A549 (cell line): ENCODE measurements around the gene UGT1A10. TPM values are rescaled to one million over a fixed set of nuclear protein-coding genes. Genes with fewer than 3 reads are reported as not detected.

Experiments
- ATAC-seq, 2 experiments: fragments of 200-7000 bp in 1 of 2; fragments of >200 bp in 1 of 2; cut with Nextera tagmentation in 1 of 2; cut with Tn5 transposase in 1 of 2; 3 replicates each; pipeline versions ENCODE4 v1.8.0 to v1.9.1; 2018 to 2020; ENCODE audit warnings: mild to moderate bottlenecking in 1 of 2, moderate library complexity in 1 of 2
- CTCF ChIA-PET: fragments of 300-600 bp; sonication (Branson Sonifier 250); formaldehyde crosslinking; extraction: SDS; loops from one replicate; lab custom pipeline; 2021; ENCODE audit warnings: antibody characterized with exemption, inconsistent platforms; lab: Yijun Ruan, JAX
- POLR2A ChIA-PET: fragments of 350-600 bp; formaldehyde crosslinking; extraction: SDS; loops from one replicate; lab custom pipeline; 2021; ENCODE audit warnings: antibody characterized with exemption, inconsistent platforms; lab: Yijun Ruan, JAX
- DNase-seq, 2 experiments: peaks; one replicate each; pipeline versions ENCODE4 v3.0.0 to v3.0.0-alpha.2; 2011 to 2016; ENCODE audit warnings: low read depth in 1 of 2, low spot score in 1 of 2
- FAIRE-seq: peaks from 2 replicates; lab custom pipeline; 2011; peaks lifted over from hg19 to GRCh38; lab: Jason Lieb, UNC
- H3K27ac ChIP-seq, 2 experiments: fragments of >200 bp; sonication (Bioruptor Twin); formaldehyde crosslinking; 3 replicates each; pipeline ENCODE4 v1.5.1; 2016 to 2017
- H3K4me1 ChIP-seq: fragments of >200 bp; sonication (Bioruptor Twin); formaldehyde crosslinking; 3 replicates; pipeline ENCODE4 v1.6.1; 2016
- H3K4me2 ChIP-seq: fragments of >200 bp; sonication (Bioruptor Twin); formaldehyde crosslinking; 3 replicates; pipeline ENCODE4 v1.6.1; 2016
- H3K4me3 ChIP-seq: fragments of >200 bp; sonication (Bioruptor Twin); formaldehyde crosslinking; 3 replicates; pipeline ENCODE4 v1.5.1; 2016
- H3K9me3 ChIP-seq: fragments of >200 bp; sonication (Bioruptor Twin); formaldehyde crosslinking; 3 replicates; pipeline ENCODE4 v1.6.1; 2016
- CBX2 ChIP-seq: fragments of 200-600 bp; sonication (generic); IDR thresholded peaks from 2 replicates; pipeline ENCODE4 v1.6.1; 2016; ENCODE audit warnings: low read depth, mild to moderate bottlenecking, borderline replicate concordance
- CHD2 ChIP-seq: fragments of 150-350 bp; IDR thresholded peaks from 2 replicates; pipeline ENCODE4 v1.6.1; 2014; ENCODE audit warnings: low read length; ENCODE audit not compliant: partially characterized antibody
- CHD4 ChIP-seq: fragments of 200-600 bp; sonication (generic); IDR thresholded peaks from 2 replicates; pipeline ENCODE4 v1.6.1; 2016; ENCODE audit warnings: antibody characterized with exemption, mild to moderate bottlenecking, borderline replicate concordance
- EHMT2 ChIP-seq: fragments of 200-600 bp; sonication (generic); IDR thresholded peaks from 2 replicates; pipeline ENCODE4 v1.6.1; 2016; ENCODE audit warnings: antibody characterized with exemption, low read depth, mild to moderate bottlenecking, moderate library complexity
- EP300 ChIP-seq, 2 experiments: fragments of >200 bp; sonication (Bioruptor Twin); formaldehyde crosslinking; IDR thresholded peaks; 2 replicates in 1 of 2; 3 replicates in 1 of 2; pipeline ENCODE4 v1.6.1; 2016 to 2017
- FOSL2 ChIP-seq, 2 experiments: fragments of 450-650 bp in 1 of 2; fragments of >200 bp in 1 of 2; sonication (Bioruptor Twin) in 1 of 2; formaldehyde crosslinking; IDR thresholded peaks; 2 replicates each; pipeline versions ENCODE4 v1.5.0 to v1.6.1; 2016 to 2020; ENCODE audit warnings: mild to moderate bottlenecking in 1 of 2, moderate library complexity in 1 of 2
- FOXS1 ChIP-seq: fragments of 250-450 bp; sonication (Bioruptor Pico); IDR thresholded peaks from 2 replicates; pipeline ENCODE4 v1.5.0; 2020; ENCODE audit warnings: mild to moderate bottlenecking, moderate library complexity
- HDAC2 ChIP-seq: fragments of 200-600 bp; sonication (generic); IDR thresholded peaks from 2 replicates; pipeline ENCODE4 v1.6.1; 2016
- HOXB13 ChIP-seq: fragments of 250-450 bp; sonication (Bioruptor Pico); IDR thresholded peaks from 2 replicates; pipeline ENCODE4 v1.5.0; 2020; ENCODE audit warnings: low read depth, mild to moderate bottlenecking, moderate library complexity
- HOXB5 ChIP-seq: fragments of 250-450 bp; sonication (Bioruptor Pico); IDR thresholded peaks from 2 replicates; pipeline ENCODE4 v1.5.0; 2020; ENCODE audit warnings: mild to moderate bottlenecking, moderate library complexity
- NPAS2 ChIP-seq: fragments of 250-450 bp; sonication (Bioruptor Pico); IDR thresholded peaks from 2 replicates; pipeline ENCODE4 v1.8.0; 2022; ENCODE audit warnings: mild to moderate bottlenecking, moderate library complexity, borderline replicate concordance
- POLR2AphosphoS2 ChIP-seq: conservative IDR thresholded peaks from 2 replicates; pipeline ENCODE4 v1.6.1; 2012; ENCODE audit warnings: low read length, improper control_type of control experiment, inconsistent platforms
- RCOR1 ChIP-seq: fragments of 150-350 bp; IDR thresholded peaks from 2 replicates; pipeline ENCODE4 v1.6.1; 2014; ENCODE audit warnings: antibody characterized with exemption, low read length, low read depth
- RFX5 ChIP-seq: fragments of 450-650 bp; IDR thresholded peaks from 2 replicates; pipeline ENCODE4 v1.7.1; 2014; ENCODE audit warnings: antibody characterized with exemption, mild to moderate bottlenecking, moderate library complexity
- RNF2 ChIP-seq: fragments of 200-600 bp; sonication (generic); IDR thresholded peaks from 2 replicates; pipeline ENCODE4 v1.6.1; 2016; ENCODE audit warnings: low read depth, mild to moderate bottlenecking, antibody characterized with exemption, moderate library complexity, borderline replicate concordance
- SREBF2 ChIP-seq: fragments of 450-650 bp; IDR thresholded peaks from 2 replicates; pipeline ENCODE4 v1.6.1; 2014; ENCODE audit warnings: mild to moderate bottlenecking, moderate library complexity
- ZSCAN20 ChIP-seq: fragments of 250-450 bp; sonication (Bioruptor Pico); IDR thresholded peaks from 2 replicates; pipeline ENCODE4 v1.8.0; 2022; ENCODE audit warnings: mild to moderate bottlenecking, moderate library complexity
- WGBS: methylation state at CpG from one replicate; pipeline ENCODE4 v1.1.6; 2017; ENCODE audit errors: missing lambda C conversion rate; 5-methylcytosine and 5-hydroxymethylcytosine counted together
- polyA plus RNA-seq, 4 experiments: library from polyadenylated mRNA; depleted of rRNA in 3 of 4; stranded (reverse); fragments of >200 nt; fragmentation: RNase III in 1 of 4; extraction: RNeasy Plus Mini Kit Qiagen cat#74134 plus additional on column Dnase treatment in 1 of 4; gene quantifications; 2 replicates in 3 of 4; 3 replicates in 1 of 4; pipeline ENCODE4 v1.2.3, GENCODE V29; 2011 to 2017
- TF ChIP-seq, protein P1 (sequence below): fragments of 250-450 bp; sonication (Bioruptor Pico); IDR thresholded peaks from 2 replicates; pipeline ENCODE4 v1.5.0; 2020; ENCODE audit warnings: low read depth, mild to moderate bottlenecking, moderate library complexity
- TF ChIP-seq, protein P2 (sequence below): fragments of >200 bp; sonication (Bioruptor Twin); formaldehyde crosslinking; IDR thresholded peaks from 3 replicates; pipeline ENCODE4 v1.6.1; 2016
- TF ChIP-seq, protein P3 (sequence below): fragments of 250-450 bp; sonication (Bioruptor Pico); IDR thresholded peaks from 2 replicates; pipeline ENCODE4 v1.5.0; 2021; ENCODE audit warnings: mild to moderate bottlenecking, moderate library complexity, borderline replicate concordance
- TF ChIP-seq, protein P4 (sequence below): fragments of 200-600 bp; sonication (generic); IDR thresholded peaks from 2 replicates; pipeline ENCODE4 v1.6.1; 2016; ENCODE audit warnings: antibody characterized with exemption, mild to moderate bottlenecking, moderate library complexity
- TF ChIP-seq, protein P5 (sequence below): fragments of >200 bp; sonication (Bioruptor Twin); formaldehyde crosslinking; IDR thresholded peaks from 2 replicates; pipeline ENCODE4 v1.6.1; 2016

The UGT1A10 gene
- polyA plus RNA-seq, 2 of the 4 experiments (the other 2 are of a cell fraction), result 0.10 TPM; not detected in 1

DNA sequence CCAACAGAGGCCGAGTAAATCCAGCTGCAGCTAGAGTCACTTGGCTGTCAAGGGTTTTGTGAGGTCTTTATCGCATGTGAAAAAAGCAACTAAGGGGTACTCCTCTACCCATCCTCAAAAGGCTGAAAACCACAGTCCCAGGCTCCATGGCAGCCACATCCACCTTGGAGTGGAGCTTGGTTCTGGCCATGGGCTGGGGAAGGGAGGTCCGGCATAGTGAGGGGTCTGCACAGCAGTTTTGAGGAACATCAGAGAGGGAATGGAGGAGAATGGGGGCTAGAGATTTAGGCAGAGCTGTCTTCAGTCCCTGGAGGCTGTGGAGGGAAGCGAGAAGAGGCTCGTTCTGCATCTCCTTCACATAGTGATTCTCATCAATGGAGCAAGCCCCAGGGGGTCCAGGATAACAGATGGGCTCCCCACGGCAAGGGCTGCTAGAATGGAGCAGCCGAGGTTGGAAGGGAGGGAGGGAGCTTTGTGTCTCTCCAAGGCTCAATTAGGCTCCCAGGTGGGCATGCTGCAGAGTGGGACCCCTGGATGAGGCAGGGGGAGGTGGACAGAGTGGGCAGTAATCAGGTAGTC lies 162.9 kb downstream of the UGT1A10 start:
- no peak for DNase-seq
- ChIA-PET POLR2A (no interaction called here), CTCF (interaction anchor here (0.6 to 0.8 kb wide), 2 partner anchors 33 to 457 kb away, joined by 4 read pairs; no protein-coding TSS in a partner anchor)
- H3K9me3 ChIP-seq, result no peaks in the 10 kb centered on the region
- no peak overlapping the region for H3K4me3 ChIP-seq
- no peak for ATAC-seq
- no peak overlapping the region for H3K4me2 ChIP-seq
- TF ChIP-seq, protein P1, sequence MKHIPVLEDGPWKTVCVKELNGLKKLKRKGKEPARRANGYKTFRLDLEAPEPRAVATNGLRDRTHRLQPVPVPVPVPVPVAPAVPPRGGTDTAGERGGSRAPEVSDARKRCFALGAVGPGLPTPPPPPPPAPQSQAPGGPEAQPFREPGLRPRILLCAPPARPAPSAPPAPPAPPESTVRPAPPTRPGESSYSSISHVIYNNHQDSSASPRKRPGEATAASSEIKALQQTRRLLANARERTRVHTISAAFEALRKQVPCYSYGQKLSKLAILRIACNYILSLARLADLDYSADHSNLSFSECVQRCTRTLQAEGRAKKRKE (CRISPR knock-in tag), result no peak
- TF ChIP-seq NPAS2 (no peak), RFX5 (no peak), CBX2 (no peak), RNF2 (no peak), EP300 (IDR thresholded peaks at IDR 0.05) (no peak), RCOR1 (no peak), EHMT2 (no peak), FOXS1 (no peak), HDAC2 (no peak), CHD4 (no peak), POLR2AphosphoS2 (no peak), SREBF2 (no peak), ZSCAN20 (no peak), HOXB5 (CRISPR knock-in tag) (no peak), CHD2 (no peak)
- TF ChIP-seq, protein P2, sequence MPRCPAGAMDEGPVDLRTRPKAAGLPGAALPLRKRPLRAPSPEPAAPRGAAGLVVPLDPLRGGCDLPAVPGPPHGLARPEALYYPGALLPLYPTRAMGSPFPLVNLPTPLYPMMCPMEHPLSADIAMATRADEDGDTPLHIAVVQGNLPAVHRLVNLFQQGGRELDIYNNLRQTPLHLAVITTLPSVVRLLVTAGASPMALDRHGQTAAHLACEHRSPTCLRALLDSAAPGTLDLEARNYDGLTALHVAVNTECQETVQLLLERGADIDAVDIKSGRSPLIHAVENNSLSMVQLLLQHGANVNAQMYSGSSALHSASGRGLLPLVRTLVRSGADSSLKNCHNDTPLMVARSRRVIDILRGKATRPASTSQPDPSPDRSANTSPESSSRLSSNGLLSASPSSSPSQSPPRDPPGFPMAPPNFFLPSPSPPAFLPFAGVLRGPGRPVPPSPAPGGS, result no peak
- TF ChIP-seq, protein P3, sequence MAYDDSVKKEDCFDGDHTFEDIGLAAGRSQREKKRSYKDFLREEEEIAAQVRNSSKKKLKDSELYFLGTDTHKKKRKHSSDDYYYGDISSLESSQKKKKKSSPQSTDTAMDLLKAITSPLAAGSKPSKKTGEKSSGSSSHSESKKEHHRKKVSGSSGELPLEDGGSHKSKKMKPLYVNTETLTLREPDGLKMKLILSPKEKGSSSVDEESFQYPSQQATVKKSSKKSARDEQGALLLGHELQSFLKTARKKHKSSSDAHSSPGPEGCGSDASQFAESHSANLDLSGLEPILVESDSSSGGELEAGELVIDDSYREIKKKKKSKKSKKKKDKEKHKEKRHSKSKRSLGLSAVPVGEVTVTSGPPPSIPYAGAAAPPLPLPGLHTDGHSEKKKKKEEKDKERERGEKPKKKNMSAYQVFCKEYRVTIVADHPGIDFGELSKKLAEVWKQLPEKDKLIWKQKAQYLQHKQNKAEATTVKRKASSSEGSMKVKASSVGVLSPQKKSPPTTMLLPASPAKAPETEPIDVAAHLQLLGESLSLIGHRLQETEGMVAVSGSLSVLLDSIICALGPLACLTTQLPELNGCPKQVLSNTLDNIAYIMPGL, result no peak
- TF ChIP-seq, protein P4, sequence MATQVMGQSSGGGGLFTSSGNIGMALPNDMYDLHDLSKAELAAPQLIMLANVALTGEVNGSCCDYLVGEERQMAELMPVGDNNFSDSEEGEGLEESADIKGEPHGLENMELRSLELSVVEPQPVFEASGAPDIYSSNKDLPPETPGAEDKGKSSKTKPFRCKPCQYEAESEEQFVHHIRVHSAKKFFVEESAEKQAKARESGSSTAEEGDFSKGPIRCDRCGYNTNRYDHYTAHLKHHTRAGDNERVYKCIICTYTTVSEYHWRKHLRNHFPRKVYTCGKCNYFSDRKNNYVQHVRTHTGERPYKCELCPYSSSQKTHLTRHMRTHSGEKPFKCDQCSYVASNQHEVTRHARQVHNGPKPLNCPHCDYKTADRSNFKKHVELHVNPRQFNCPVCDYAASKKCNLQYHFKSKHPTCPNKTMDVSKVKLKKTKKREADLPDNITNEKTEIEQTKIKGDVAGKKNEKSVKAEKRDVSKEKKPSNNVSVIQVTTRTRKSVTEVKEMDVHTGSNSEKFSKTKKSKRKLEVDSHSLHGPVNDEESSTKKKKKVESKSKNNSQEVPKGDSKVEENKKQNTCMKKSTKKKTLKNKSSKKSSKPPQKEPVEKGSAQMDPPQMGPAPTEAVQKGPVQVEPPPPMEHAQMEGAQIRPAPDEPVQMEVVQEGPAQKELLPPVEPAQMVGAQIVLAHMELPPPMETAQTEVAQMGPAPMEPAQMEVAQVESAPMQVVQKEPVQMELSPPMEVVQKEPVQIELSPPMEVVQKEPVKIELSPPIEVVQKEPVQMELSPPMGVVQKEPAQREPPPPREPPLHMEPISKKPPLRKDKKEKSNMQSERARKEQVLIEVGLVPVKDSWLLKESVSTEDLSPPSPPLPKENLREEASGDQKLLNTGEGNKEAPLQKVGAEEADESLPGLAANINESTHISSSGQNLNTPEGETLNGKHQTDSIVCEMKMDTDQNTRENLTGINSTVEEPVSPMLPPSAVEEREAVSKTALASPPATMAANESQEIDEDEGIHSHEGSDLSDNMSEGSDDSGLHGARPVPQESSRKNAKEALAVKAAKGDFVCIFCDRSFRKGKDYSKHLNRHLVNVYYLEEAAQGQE, result no peak
- 66% methylated on average over 7 of the region's 7 CpGs for WGBS
- FAIRE-seq, result no peak
- H3K27ac ChIP-seq, result peak overlapping the region in 1 of 2 experiments; percentile 34; a peak in 1 of 6 replicates
- peaks cover 8% of the 10 kb centered on the region for H3K4me1 ChIP-seq

DNA sequence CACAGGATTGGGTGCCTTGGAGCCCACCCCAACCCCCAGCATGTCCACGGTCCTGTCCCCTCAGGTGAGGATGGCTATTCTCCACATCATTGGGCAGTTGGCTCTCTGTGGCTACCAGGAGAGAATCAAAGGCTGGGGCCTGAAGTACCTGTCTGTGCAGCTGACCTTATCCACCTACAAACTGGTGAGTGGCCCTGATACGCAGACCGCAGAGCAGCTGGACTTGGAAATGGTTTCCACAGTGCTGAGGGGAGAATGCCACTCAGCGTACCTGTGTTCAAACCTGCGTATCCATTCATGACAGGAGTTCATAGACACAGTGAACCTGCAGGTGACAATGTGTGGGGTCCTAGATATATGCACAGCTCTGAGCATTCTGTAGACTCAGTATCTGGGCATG lies 163.5 kb downstream of the UGT1A10 start:
- no peak overlapping the region for H3K4me2 ChIP-seq
- ATAC-seq (no peak), DNase-seq (no peak), FAIRE-seq (no peak)
- peaks cover 8% of the 10 kb centered on the region for H3K4me1 ChIP-seq
- no peak overlapping the region for H3K4me3 ChIP-seq
- POLR2A ChIA-PET, result no interaction called here
- WGBS, result 50% methylated on average over 5 of the region's 5 CpGs
- peak overlapping the region in 1 of 2 experiments; percentile 34; a peak in 1 of 6 replicates for H3K27ac ChIP-seq
- CTCF ChIA-PET, result interaction anchor here (0.6 kb wide), 1 partner anchor 747 kb away, joined by 3 read pairs; no protein-coding TSS in a partner anchor
- H3K9me3 ChIP-seq, result no peaks in the 10 kb centered on the region
- TF ChIP-seq CHD2 (no peak), FOSL2 (IDR thresholded peaks at IDR 0.05) (no peak), FOSL2 (CRISPR knock-in tag; IDR thresholded peaks at IDR 0.05) (no peak), RNF2 (no peak), ZSCAN20 (no peak), FOXS1 (no peak), HOXB13 (CRISPR knock-in tag) (no peak), CHD4 (no peak), POLR2AphosphoS2 (no peak)
- TF ChIP-seq, protein P5, sequence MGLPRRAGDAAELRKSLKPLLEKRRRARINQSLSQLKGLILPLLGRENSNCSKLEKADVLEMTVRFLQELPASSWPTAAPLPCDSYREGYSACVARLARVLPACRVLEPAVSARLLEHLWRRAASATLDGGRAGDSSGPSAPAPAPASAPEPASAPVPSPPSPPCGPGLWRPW, result no peak
- TF ChIP-seq, all 56 proteins: peak for 0
